ENCODE results near the gene DRC1. TPM values are rescaled to one million over a fixed set of nuclear protein-coding genes. Genes with fewer than 3 reads are reported as not detected.

The DRC1 gene
- total RNA-seq, 1 experiment from 2014 or later = not detected

DNA sequence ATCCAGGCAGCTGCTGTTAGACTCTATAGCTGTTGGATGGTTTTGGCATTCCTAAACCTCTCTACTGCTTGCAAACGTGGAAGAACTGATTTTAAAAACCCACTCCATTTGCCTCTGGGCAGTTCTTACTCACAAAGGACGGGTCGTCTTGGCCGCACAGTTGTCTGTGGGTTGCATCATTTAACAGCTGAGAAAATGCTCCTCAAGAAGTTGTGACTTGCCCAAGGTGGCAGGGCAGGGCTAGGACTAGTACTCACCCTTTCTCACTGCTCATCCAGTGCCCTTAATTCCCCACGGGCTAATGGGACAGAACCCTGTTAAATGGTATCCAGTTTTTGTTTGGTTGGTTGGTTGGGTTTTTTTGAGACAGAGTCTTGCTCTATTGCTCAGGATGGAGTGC is 997 bp upstream of the DRC1 start:
- Histone ChIP-seq H3K36me3 (ENCODE audit: insufficient read depth, low read length, poor library complexity, severe bottlenecking) (no peaks in the 10 kb centered on the region), H3K4me1 (ENCODE audit: insufficient read depth, low read length, poor library complexity, severe bottlenecking) (peaks cover 10% of the 10 kb centered on the region), H3K9me3 (ENCODE audit: low read depth, low read length, poor library complexity, severe bottlenecking) (no peaks in the 10 kb centered on the region), H3K4me3 (ENCODE audit: low read depth, low read length, poor library complexity, severe bottlenecking) (no peak overlapping the region), H3K27me3 (replicated peaks; ENCODE audit: insufficient read depth, low read depth, low read length, poor library complexity) (no peaks in the 10 kb centered on the region), H3K27ac (ENCODE audit: low read depth, low read length, poor library complexity, severe bottlenecking) (no peak overlapping the region)
- ChIA-PET CTCF (no interaction called here), POLR2A (ENCODE audit: low non-redundant PET) (no interaction called here)
- intact Hi-C loops (cut with micrococcal nuclease; ENCODE audit: unreplicated experiment) = no loop called here
- BruUV-seq (replicated peaks) = no TSS peak
- no peak for DNase-seq (ENCODE audit: low spot score)
- no peak for TF ChIP-seq EZH2 (IDR thresholded peaks at IDR 0.05; ENCODE audit: borderline replicate concordance, low read depth, low read length, poor library complexity, severe bottlenecking)
- TF ChIP-seq, protein P1, sequence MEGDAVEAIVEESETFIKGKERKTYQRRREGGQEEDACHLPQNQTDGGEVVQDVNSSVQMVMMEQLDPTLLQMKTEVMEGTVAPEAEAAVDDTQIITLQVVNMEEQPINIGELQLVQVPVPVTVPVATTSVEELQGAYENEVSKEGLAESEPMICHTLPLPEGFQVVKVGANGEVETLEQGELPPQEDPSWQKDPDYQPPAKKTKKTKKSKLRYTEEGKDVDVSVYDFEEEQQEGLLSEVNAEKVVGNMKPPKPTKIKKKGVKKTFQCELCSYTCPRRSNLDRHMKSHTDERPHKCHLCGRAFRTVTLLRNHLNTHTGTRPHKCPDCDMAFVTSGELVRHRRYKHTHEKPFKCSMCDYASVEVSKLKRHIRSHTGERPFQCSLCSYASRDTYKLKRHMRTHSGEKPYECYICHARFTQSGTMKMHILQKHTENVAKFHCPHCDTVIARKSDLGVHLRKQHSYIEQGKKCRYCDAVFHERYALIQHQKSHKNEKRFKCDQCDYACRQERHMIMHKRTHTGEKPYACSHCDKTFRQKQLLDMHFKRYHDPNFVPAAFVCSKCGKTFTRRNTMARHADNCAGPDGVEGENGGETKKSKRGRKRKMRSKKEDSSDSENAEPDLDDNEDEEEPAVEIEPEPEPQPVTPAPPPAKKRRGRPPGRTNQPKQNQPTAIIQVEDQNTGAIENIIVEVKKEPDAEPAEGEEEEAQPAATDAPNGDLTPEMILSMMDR (conservative IDR thresholded peaks at IDR 0.05; ENCODE audit: low read depth, low read length) = no peak

GRCh38 chr2:26407526-26407925 is 5.8 kb downstream of the DRC1 start:
- Histone ChIP-seq H3K36me3 (ENCODE audit: insufficient read depth, low read length, poor library complexity, severe bottlenecking) (no peaks in the 10 kb centered on the region), H3K27me3 (replicated peaks; ENCODE audit: insufficient read depth, low read depth, low read length, poor library complexity) (no peaks in the 10 kb centered on the region), H3K4me1 (ENCODE audit: insufficient read depth, low read length, poor library complexity, severe bottlenecking) (no peaks in the 10 kb centered on the region), H3K27ac (ENCODE audit: low read depth, low read length, poor library complexity, severe bottlenecking) (no peak overlapping the region), H3K9me3 (ENCODE audit: low read depth, low read length, poor library complexity, severe bottlenecking) (no peaks in the 10 kb centered on the region), H3K4me3 (ENCODE audit: low read depth, low read length, poor library complexity, severe bottlenecking) (no peak overlapping the region)
- ChIA-PET CTCF (no interaction called here), POLR2A (ENCODE audit: low non-redundant PET) (no interaction called here)
- DNase-seq (ENCODE audit: low spot score) = no peak
- BruUV-seq (replicated peaks) = no TSS peak
- intact Hi-C loops (cut with micrococcal nuclease; ENCODE audit: unreplicated experiment) = no loop called here
- TF ChIP-seq, protein P1 (conservative IDR thresholded peaks at IDR 0.05; ENCODE audit: low read depth, low read length) = no peak
- no peak for TF ChIP-seq EZH2 (IDR thresholded peaks at IDR 0.05; ENCODE audit: borderline replicate concordance, low read depth, low read length, poor library complexity, severe bottlenecking)

GRCh38 chr2:26409785-26410184 is 8.1 kb downstream of the DRC1 start:
- DNase-seq (ENCODE audit: low spot score) = no peak
- Histone ChIP-seq H3K4me3 (ENCODE audit: low read depth, low read length, poor library complexity, severe bottlenecking) (no peak overlapping the region), H3K9me3 (ENCODE audit: low read depth, low read length, poor library complexity, severe bottlenecking) (no peaks in the 10 kb centered on the region), H3K36me3 (ENCODE audit: insufficient read depth, low read length, poor library complexity, severe bottlenecking) (no peaks in the 10 kb centered on the region), H3K4me1 (ENCODE audit: insufficient read depth, low read length, poor library complexity, severe bottlenecking) (no peaks in the 10 kb centered on the region), H3K27me3 (replicated peaks; ENCODE audit: insufficient read depth, low read depth, low read length, poor library complexity) (no peaks in the 10 kb centered on the region), H3K27ac (ENCODE audit: low read depth, low read length, poor library complexity, severe bottlenecking) (no peak overlapping the region)
- intact Hi-C loops (cut with micrococcal nuclease; ENCODE audit: unreplicated experiment) = no loop called here
- TF ChIP-seq, protein P1 (conservative IDR thresholded peaks at IDR 0.05; ENCODE audit: low read depth, low read length) = no peak
- no peak for TF ChIP-seq EZH2 (IDR thresholded peaks at IDR 0.05; ENCODE audit: borderline replicate concordance, low read depth, low read length, poor library complexity, severe bottlenecking)
- CTCF ChIA-PET = no interaction called here
- POLR2A ChIA-PET (ENCODE audit: low non-redundant PET) = no interaction called here
- no TSS peak for BruUV-seq (replicated peaks)

Data from A673 (cell line).